HEK293T (cell line): ENCODE results near the gene MAPKAPK3.

Experiments
- ARNT ChIP-seq: fragments of 450-650 bp; IDR thresholded peaks from 2 replicates; pipeline ENCODE4 v1.6.1; 2017; ENCODE audit warnings: mild to moderate bottlenecking
- BHLHE40 ChIP-seq: fragments of 450-650 bp; IDR thresholded peaks from 2 replicates; pipeline ENCODE4 v1.6.1; 2016; ENCODE audit warnings: mild to moderate bottlenecking, moderate library complexity, borderline replicate concordance
- ELF4 ChIP-seq: fragments of 450-650 bp; IDR thresholded peaks from 2 replicates; pipeline ENCODE4 v1.6.1; 2017; ENCODE audit warnings: antibody characterized with exemption
- FOXA1 ChIP-seq: fragments of 450-650 bp; IDR thresholded peaks from 2 replicates; pipeline ENCODE4 v1.6.1; 2016; ENCODE audit warnings: mild to moderate bottlenecking
- FOXK2 ChIP-seq: fragments of 450-650 bp; IDR thresholded peaks from 2 replicates; pipeline ENCODE4 v1.6.1; 2016; ENCODE audit warnings: mild to moderate bottlenecking
- SP1 ChIP-seq: fragments of 450-650 bp; IDR thresholded peaks from 2 replicates; pipeline ENCODE4 v1.6.1; 2017
- SUZ12 ChIP-seq: fragments of 450-650 bp; IDR thresholded peaks from 2 replicates; pipeline ENCODE4 v1.6.1; 2016; ENCODE audit warnings: mild to moderate bottlenecking
- ZNF384 ChIP-seq: fragments of 450-650 bp; IDR thresholded peaks from 2 replicates; pipeline ENCODE4 v1.6.1; 2016

GRCh38 chr3:50658416-50658815, 41.5 kb downstream of the MAPKAPK3 start:
- TF ChIP-seq ARNT = no peak
- no peak for TF ChIP-seq SP1
- no peak for TF ChIP-seq ELF4
- no peak for TF ChIP-seq BHLHE40
- TF ChIP-seq ZNF384 = no peak
- no peak for TF ChIP-seq SUZ12
- no peak for TF ChIP-seq FOXK2
- no peak for TF ChIP-seq FOXA1
